NCI-H526 treated with DMSO at 0.1 percent for 48 hours (cell line): ENCODE measurements around the gene RGL1.
A peak's percentile ranks its signal among the peaks of the same experiment; 100 is the strongest.
"Not testable (repeated sequence)": the region's sequence is repeated elsewhere in the genome, so short reads cannot be mapped to it uniquely, and the experiment has no call there.

Experiments used
- DNase-seq: peaks from one replicate; lab custom pipeline; 2025; lab: John Stamatoyannopoulos, UW

Gene RGL1

DNA sequence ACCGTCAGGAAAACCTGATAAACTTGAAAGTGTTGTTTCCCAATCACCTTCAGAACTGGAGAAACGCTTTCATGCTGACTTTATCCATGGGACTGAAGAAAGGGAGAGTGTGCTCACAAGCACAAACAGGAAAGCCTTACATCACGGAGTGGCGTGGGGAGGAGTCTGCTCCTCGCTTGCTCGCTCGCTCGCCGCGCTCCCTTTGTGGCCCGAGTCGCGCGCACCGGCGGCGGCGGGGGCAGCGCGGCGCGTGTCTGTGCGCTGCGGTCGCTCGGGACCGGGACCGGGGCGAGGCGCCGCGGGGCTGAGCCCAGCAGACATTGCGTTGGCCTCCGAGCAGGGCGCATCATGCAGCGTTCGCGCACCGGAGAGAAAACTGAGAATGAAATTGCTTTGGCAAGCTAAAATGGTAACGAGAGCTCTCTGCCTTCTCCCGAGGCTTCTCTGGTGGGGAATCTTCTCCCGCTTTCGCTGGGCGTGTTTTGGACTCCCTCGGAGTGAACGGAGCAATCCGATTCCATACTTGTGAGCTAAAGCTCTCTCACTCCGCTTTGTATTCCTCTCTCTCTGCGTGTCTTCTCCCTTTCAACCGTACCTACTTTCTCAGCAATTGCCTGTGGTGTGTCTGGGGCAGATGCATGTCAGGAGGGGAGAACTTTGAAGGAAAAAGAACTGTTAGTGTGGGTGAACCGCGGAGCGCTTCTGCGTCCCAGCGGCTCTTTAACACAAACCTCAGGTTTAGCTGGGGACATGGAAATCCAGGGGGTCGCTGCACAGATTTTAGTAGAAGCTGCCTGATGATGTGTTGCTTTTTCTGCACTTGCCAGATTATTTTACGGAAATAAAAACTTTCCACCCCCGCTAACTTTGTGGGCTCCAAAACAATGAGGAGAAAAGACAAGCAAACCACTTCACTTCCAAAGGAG is at the start of gene RGL1:
RGL1 (plus strand) TSS at position 205 of the 926 bp plus-strand sequence; CDS start at position 383, 178 bp downstream.
- DNase-seq, result peak; percentile 91

DNA sequence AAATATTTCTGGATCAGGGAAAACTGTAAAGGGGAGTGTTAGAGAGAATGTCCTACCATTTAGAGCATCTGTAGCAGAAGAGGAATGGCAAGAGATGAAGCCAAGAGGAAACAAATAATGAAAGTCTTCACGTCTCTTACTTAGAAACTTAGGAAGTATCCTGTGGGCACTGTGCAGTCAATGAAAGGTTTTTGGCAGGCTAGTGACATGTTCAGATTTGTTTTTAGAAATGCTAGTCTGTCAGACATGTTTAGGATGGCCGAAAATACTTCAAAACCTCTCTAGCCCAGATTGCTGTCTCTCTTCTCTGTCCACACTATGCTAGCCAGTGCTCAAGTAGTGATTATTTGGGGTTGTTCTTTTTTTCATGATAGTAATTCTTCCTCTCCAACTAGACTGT is 48.6 kb upstream of the RGL1 start:
- DNase-seq, result no peak

DNA sequence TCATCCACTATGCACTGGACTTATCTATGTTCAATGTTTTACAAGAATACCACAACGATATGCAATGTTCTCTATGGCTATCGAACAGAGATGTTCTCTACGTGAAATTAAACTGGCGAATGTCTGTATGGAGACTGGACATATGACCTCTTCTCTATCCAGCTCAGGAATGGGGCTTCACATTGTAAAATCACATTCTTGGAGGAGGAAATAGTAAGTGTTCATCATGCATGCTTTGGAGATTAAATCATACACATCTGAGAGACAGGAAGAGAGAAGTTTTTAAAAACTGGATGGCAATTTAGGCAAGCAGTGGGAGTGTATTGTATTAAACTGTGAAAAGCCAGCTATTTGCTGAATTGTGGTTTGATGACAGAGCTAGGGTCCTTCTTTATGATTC is 47.9 kb upstream of the RGL1 start:
- DNase-seq, result no peak

DNA sequence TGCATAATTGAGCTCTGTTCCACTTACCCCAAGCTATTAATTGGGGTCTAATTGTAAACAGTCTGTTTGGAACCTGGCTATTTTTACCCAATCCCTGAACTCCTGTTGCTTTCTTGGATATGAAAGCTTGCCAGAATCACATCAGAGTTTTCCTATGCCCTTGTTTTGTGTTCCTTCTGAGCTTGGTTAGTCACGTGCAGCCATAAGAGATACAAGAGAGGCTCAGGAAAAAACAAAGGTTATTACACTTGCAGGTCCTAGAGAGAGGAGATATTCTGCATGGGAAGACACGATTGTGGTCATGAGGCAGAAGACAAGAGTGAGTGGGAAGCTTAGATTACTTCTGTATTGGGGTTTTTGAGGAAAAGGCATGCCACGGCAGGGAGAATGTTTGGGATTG is 46.0 kb upstream of the RGL1 start:
- DNase-seq, result no peak

DNA sequence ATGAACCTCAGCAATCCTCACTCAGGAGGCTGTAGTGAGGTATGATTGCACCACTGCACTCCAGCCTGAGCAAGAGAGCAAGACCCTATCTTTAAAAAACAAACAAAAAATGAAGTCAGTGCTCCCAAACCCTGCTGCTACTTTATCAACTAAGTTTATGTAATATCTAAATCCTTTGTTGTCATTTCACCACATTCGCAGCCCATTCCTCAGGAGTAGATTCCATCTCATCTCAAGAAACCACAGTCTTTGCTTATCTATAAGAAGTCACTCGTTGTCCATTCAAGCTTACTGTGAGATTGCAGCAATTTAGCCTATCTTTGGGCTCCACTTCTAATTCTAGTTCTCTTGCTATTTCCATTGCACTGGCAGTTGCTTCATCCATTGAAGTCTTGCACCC is 44.3 kb upstream of the RGL1 start:
- DNase-seq, result no peak

DNA sequence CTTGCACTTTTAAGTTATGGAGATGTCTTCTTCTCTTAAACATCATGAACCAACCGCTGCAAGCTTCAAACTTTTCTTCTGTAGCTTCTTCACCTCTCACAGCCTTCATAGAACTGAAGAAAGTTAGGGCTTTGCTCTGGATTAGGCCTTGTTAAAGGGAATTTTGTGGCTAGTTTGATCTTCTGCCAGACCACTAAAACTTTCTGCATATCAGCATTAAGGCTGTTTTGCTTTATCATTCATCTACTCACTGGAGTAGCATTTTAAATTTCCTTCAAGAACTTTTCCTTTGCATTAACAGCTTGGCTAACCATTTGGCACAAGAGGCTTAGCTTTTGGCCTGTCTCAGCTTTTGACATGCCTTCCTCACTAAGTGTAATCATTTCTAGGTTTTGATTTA is 43.0 kb upstream of the RGL1 start:
- DNase-seq, result no peak

DNA sequence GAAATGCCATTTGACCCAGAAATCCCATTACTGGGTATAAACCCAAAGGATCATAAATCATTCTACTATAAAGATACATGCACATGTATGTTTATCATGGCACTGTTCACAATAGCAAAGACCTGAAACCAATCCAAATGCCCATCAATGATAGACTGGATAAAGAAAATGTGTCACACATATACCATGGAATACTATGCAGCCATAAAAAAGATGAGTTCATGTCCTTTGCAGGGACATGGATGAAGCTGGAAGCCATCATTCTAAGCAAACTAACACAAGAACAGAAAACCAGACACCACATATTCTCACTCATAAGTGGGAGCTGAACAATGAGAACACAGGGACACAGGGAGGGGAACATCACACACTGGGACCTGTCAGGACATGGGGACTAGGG is 42.1 kb upstream of the RGL1 start:
- DNase-seq, result not testable (repeated sequence)

DNA sequence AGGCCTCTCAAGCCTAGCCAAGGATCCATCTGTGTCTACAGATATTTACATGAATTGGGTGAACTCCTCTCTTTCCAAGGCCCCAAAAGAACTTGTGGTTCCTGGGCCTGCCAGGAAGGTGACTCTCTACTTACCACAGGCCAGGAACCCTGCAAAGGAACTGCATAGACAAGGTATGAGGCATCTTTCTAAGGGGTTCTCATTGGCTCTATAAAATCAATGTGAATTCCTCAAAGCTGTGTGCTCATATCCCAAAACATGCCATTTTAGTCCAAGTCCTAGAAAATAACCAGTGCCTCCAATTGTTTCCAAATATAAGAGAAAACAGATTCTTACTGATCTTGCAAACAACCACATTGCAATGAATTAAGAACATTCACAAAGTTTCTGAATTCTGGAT is 39.9 kb upstream of the RGL1 start:
- no peak for DNase-seq

DNA sequence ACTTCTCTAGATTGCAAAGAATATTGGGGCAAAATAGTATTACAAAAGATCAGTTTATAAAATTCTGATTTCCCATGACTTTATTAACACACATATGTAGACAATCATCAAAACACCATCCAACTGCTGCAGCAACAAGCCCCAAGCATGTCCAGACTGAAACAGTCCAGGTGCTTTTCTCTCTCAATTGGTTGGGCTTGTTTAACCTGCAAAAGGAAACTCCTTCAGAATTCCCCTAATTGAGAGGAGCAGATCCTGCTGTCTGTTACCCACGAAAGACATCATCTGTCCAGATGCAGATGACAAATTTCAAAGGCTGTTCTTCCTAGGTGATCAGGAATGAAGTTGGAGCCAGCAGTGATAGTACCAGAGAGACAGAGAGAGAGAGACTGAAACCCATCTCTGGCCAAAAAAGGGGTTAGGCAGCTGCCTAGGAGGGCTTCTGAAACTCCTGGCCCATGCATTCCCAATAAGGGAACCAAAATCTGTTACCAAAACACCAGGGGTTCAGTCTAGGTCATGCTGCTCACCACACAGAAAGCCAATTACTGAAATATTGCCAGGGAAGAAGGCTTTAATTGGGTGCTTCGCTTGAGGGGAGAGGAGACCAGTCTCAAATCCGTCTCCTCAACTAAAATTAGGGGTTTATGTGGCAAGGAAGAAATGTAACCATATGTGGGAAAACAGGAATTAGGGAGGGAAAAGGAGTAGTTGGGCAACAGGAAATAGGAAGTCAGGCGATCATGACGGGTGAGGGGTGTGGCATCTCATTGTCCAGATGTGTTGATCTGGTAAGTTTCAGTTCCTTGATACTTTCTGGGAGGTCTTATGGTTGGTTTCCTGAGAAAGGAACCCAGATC is 34.7 kb upstream of the RGL1 start:
- DNase-seq, result no peak

DNA sequence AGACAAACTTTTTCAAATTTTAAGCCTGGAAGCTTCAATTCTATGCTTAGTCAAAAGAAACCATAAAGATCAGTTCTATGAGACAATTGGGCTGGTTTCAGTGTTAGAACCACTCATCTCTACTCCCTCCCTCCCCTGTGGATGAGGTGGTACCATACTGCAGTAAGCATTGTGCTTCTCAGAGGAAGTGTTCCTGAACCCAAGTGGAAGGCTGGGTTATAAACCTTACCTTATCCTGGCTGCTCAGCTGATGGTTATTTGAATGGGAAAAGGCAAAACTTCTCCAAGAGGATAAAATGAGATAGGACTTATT is 34.1 kb upstream of the RGL1 start:
- no peak for DNase-seq

DNA sequence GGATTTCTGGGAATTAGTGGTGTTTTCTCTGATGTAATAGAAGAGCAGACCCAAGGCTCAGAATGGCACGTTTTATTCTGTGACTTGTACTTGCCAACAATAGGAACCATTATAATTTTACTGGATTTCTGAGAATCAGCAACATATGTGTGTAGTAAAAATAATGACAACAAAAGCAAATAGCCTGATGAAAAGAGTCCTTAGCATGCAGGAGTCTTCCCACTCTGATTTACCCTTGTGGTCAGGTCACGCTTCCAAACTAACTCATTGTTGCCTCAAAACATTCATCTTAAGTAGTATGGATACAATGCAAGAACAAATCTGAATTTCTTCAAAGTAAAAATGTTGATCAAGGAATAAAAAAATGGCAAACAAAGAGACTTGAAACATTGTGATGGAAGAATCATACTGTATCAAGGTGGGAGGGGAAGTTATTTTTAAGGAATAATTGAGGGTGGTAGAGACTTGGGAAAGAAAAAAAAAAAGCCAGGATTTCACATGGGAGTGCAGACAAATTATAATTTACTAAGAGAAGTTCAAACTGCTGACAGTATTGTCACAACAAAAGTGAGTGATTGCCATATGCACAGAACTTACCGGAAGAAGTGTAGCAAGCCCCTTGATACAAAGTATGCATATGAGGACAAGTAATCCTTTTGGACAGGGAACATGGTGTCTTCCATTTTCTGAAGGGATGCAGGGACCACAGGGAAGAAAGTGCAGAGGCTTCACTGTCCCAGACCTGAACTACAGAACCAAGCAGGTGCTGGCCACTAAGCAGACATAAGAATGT is 31.2 kb upstream of the RGL1 start:
- DNase-seq, result no peak

DNA sequence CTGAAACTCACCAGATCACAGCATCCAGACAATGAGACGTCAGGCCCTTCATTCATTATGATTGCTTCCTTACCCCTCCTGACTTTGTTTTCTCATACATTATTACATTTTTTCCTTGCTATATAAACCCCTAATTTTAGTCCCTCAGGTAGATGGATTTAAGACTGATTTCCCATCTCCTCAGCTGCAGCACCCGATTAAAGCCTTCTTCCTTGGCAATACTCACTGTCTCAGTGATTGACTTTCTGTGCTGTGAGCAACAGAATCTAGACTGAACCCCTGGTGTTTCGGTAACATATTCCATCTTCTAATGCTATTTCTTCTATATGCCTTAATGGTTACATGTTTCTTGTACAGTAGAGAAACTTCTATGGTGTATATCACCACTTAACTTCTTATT is 30.0 kb upstream of the RGL1 start:
- DNase-seq, result no peak

DNA sequence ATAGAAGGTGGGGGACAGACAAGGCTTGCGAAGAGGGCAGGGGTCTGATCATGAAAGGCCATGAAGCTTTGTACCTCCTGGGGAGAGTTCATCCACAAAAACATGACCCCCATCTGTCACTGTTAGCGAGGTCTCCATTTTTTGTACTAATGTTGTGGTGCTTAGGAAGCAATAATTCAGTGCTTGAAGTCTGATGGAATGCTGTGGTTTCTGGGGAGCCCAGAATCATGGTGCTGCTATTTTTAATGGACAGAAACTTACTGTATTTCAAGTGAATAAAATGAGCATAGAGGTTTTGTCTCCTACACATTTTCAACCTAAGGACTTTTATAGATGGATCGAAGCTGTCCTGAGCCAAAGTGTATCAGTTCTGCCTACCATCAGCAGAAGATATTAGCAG is 28.2 kb upstream of the RGL1 start:
- no peak for DNase-seq

DNA sequence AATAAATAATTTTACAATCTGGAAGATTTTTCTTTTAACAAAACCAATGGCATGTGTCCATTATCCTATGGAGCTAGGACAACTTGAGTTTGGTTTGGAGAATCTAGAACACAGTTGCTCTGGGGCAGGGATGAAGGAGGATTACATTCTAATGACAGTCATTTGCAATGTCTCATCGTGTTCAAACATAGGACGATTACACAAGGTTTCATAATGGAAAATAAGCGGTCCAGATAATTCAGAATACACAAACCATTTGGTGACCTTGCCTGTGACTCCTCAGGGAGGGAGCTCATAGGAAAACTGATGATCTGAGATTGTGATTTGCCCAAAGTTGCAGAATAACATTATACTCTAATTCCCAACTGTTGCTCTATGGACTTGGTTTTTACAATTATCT is 27.6 kb upstream of the RGL1 start:
- DNase-seq, result no peak

DNA sequence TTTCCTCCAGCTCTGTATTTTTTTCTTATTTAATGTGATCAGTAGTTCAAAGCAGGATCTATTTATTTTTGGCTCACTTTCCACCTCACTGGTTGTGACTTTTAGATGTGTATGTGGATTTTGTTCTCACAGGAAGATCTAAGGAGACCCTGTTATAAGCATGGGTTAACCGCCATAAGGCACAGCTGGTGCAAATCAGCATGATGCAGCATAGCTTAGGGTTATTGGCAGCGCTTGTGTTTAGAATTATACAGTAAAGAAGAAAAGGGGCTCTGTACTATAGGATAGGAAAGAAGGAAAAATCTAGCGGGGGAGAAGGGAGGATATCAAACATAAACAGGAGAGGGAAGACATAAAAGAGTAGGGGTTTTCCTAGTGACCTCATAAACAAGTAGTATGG is 26.9 kb upstream of the RGL1 start:
- DNase-seq, result no peak

DNA sequence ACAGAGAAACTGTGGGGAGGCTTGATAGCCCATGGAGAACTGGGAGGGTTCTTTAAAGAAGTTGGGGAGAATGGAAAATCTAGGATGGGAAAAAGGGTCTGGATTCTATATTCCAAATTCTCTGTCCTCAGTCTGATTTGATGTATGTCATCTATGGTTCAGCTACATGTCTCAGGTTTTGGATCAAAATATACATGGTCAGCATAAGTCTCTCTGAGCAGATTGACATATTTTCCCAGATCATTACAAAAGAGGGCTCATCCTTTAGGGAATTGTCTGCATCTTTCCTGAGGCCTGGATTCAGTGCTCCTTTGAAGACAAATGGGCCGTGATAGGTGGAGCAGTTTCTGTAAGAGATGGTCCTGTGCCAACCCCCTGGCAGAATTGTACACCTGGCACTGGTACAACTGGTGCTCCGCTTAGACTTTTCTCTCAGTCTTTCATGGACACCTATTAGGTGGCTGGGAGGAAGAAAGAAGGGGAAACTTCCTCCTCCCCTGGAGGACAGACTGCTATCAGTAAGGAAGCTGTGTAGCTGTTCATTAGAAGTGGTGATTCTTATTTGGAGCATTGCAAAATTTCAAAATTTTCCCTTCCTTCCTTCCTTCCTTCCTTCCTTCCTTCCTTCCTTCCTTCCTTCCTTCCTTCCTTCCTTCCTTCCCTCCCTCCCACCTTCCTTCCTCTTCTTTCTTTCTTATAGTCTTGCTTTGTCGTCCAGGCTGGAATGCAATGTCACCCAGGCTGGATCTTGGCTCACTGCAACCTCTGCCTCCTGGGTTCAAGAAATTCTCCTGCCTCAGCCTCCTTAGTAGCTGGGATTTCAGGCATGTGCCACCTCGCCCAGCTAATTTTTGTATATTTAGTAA is 26.1 kb upstream of the RGL1 start:
- no peak for DNase-seq

DNA sequence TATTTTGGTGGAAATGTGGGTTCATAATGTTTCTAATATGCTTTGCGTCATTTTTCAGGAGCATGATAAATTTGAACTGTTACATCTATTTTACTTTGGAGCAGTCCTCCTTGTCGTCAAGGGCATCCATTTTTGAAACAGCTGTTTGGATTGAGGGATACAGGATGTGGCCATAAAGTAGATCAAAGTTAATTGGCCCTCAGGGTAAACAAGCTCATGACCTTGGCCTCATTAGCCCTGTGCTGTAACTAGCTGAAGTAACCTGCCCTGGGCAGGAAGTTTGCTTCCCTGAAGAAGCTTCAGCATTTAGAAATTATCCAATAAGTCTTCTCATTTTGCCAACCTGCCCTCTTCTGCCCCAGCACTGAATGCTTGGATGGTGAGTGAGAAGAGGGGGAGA is 24.8 kb upstream of the RGL1 start:
- no peak for DNase-seq

DNA sequence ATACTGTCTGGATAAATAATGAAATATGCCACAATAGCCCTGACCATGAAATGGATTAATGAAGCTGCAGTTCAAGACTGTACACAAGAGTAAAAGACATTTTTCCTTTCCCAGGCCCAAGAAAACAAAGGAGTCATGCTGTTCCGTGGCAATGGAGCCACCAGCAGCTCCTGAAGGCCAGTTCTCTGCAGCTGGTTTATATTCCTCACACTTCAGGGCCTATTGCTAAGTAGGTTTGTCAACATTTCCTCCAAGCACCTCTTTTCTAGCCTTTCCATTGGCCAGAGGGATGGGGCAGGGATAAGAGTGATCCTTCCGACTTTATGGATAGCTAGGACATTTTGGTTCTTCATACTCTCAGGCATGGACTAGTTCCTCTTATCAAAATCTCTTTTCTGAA is 24.2 kb upstream of the RGL1 start:
- DNase-seq, result no peak

DNA sequence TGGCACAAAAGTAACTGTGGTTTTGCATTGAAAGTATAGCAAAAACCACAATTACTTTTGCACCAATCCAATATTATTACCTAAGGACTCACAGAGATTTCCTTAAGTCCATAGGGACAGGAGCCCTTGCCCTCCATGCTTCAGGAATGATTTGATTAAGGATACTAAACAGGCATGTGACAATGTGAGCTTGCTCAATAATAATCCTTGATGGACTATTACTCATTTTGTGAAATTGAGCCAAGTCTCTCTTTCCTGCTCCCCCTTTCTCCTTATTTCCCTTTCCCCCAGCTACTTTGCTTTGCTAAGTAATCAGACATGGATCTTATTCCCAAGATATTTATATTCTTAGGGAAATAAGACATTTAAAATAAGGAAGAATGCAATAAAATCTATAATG is 21.6 kb upstream of the RGL1 start:
- no peak for DNase-seq

DNA sequence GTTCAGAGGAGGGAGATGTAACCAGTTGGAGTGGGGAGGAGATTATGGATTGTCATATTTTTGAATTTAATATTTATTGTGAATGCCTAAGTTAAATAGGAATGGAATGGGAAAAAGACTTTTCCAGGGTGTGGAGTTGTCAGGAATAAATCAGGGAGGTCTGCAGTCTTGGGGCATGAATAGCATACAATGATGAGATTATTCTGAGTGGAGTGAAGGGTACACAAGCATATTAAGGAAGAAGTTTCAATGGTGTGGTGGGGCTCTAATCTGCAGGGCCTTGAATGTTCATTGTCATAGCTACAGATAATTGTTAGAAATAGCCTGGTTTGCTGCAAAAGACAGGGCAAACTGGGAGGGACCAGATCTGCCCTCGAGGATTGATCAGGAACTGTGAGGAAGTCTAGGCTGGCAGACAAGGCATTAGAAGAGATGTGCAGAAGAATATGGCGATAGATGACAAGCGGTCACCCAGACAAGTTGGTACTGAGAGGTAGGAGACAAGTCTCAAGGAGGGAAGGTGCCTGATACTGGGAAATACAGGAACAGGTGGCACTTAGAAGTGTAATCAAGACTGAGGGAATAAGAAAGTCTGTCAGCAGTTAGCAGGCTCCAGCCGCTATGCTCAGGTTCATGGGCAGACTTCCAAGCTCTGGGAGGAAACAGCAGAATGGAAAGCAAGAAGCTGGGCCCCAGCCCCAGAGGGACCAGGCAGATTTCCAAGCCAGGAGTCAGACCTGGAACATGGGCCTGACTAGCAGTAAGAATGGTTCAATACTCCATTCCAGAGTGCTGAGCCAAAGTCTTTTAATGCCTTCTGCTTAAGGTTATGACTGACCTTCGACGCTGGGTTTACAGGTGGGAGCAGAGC is 20.9 kb upstream of the RGL1 start:
- no peak for DNase-seq

DNA sequence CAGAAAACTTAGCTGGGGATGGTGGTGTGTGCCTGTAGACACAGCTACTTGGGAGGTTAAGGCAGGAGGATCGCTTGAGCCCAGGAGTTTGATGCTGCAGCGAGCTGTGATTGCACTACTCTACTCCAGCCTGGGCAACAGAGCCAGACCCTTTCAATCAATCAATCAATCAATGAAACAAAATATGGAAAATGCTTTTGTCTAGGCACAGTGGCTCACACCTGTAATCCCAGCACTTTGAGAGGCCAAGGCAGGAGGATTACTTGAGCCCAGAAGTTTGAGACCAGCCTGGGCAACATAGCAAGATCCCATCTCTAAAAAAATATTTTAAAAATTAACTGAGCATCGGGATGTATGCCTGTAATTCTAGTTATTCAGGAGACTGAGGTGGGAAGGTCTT is 19.0 kb upstream of the RGL1 start:
- not testable (repeated sequence) for DNase-seq
